Type B pancreatic cell (in vitro differentiated cells): ENCODE results near the gene TAF10. TPM values are rescaled to one million over a fixed set of nuclear protein-coding genes. Genes with fewer than 3 reads are reported as not detected.

Source experiments
- DNase-seq: peaks from one replicate; pipeline ENCODE4 v3.0.0; 2021; ENCODE audit warnings: mixed read lengths; ENCODE audit not compliant: unreplicated experiment; ENCODE audit errors: extremely low spot score
- H3K27ac Mint-ChIP-seq: 2 replicates; pipeline ENCODE4 v1.8.0; 2021; ENCODE audit warnings: mild to moderate bottlenecking, mixed read lengths
- H3K27me3 Mint-ChIP-seq: 2 replicates; pipeline ENCODE4 v1.8.0; 2021; ENCODE audit warnings: mixed read lengths
- H3K36me3 Mint-ChIP-seq: 2 replicates; pipeline ENCODE4 v1.8.0; 2021; ENCODE audit warnings: mixed read lengths
- H3K4me1 Mint-ChIP-seq: one replicate; pipeline ENCODE4 v1.8.0; 2021; ENCODE audit warnings: mixed read lengths; ENCODE audit not compliant: unreplicated experiment
- H3K4me3 Mint-ChIP-seq: 2 replicates; pipeline ENCODE4 v1.8.0; 2021; ENCODE audit warnings: mild to moderate bottlenecking, mixed read lengths
- H3K9me3 Mint-ChIP-seq: 2 replicates; pipeline ENCODE4 v1.8.0; 2021; ENCODE audit warnings: mixed read lengths
- CTCF ChIP-seq: fragments of 200-600 bp; sonication (generic); conservative IDR thresholded peaks from 2 replicates; pipeline ENCODE4 v1.5.0; 2021; ENCODE audit warnings: antibody characterized with exemption, mild to moderate bottlenecking
- total RNA-seq: library from RNA; stranded (reverse); gene quantifications from 2 replicates; pipeline ENCODE4 v1.2.1, GENCODE V29; 2021; ENCODE audit warnings: low replicate concordance

The TAF10 gene
- total RNA-seq, 1 donor from 2014 or later: 121 TPM

GRCh38 chr11:6629892-6630631 lies 18.0 kb upstream of the TAF10 start:
- no peak overlapping the region for H3K27ac Mint-ChIP-seq
- no peaks in the 10 kb centered on the region for H3K9me3 Mint-ChIP-seq
- H3K4me1 Mint-ChIP-seq: peaks cover 3% of the 10 kb centered on the region
- H3K36me3 Mint-ChIP-seq: peaks cover 9% of the 10 kb centered on the region
- no peak overlapping the region for H3K4me3 Mint-ChIP-seq
- TF ChIP-seq CTCF: no peak
- H3K27me3 Mint-ChIP-seq: peaks cover 22% of the 10 kb centered on the region
- peak; percentile 72 for DNase-seq

- no peak overlapping the region for H3K4me3 Mint-ChIP-seq
- H3K27ac Mint-ChIP-seq: no peak overlapping the region
- no peak for TF ChIP-seq CTCF
- no peaks in the 10 kb centered on the region for H3K9me3 Mint-ChIP-seq
- peaks cover 22% of the 10 kb centered on the region for H3K27me3 Mint-ChIP-seq
- DNase-seq: no peak
- H3K4me1 Mint-ChIP-seq: no peaks in the 10 kb centered on the region
- peaks cover 10% of the 10 kb centered on the region for H3K36me3 Mint-ChIP-seq
These were observed 17.5 kb upstream of the TAF10 start for GRCh38 chr11:6629573-6629891.

GRCh38 chr11:6628526-6628925 lies 16.5 kb upstream of the TAF10 start:
- H3K27me3 Mint-ChIP-seq: peaks cover 22% of the 10 kb centered on the region
- H3K4me3 Mint-ChIP-seq: no peak overlapping the region
- H3K27ac Mint-ChIP-seq: no peak overlapping the region
- no peaks in the 10 kb centered on the region for H3K9me3 Mint-ChIP-seq
- TF ChIP-seq CTCF: no peak
- DNase-seq: peak; percentile 32
- H3K36me3 Mint-ChIP-seq: peaks cover 15% of the 10 kb centered on the region
- H3K4me1 Mint-ChIP-seq: no peaks in the 10 kb centered on the region

GRCh38 chr11:6627762-6628241 lies 15.8 kb upstream of the TAF10 start:
- Mint-ChIP-seq H3K9me3 (no peaks in the 10 kb centered on the region), H3K27ac (no peak overlapping the region), H3K4me1 (no peaks in the 10 kb centered on the region), H3K27me3 (peaks cover 22% of the 10 kb centered on the region), H3K4me3 (no peak overlapping the region), H3K36me3 (peaks cover 12% of the 10 kb centered on the region)
- no peak for DNase-seq
- no peak for TF ChIP-seq CTCF

GRCh38 chr11:6626971-6627761 lies 15.2 kb upstream of the TAF10 start:
- Mint-ChIP-seq H3K27me3 (peaks cover 22% of the 10 kb centered on the region), H3K27ac (no peak overlapping the region), H3K4me1 (no peaks in the 10 kb centered on the region), H3K36me3 (peaks cover 12% of the 10 kb centered on the region), H3K4me3 (no peak overlapping the region), H3K9me3 (no peaks in the 10 kb centered on the region)
- DNase-seq: peak; percentile 63
- no peak for TF ChIP-seq CTCF
